Neural crest cell (in vitro differentiated cells): ENCODE measurements around the gene ING3. TPM values are rescaled to one million over a fixed set of nuclear protein-coding genes. Genes with fewer than 3 reads are reported as not detected.

Experiments used
- DNase-seq: peaks from one replicate; pipeline ENCODE4 v3.0.0; 2021; ENCODE audit warnings: low read depth, mixed read lengths, low spot score
- H3K27ac Mint-ChIP-seq: one replicate; pipeline ENCODE4 v1.8.0; 2021; ENCODE audit warnings: mild to moderate bottlenecking, mixed read lengths; ENCODE audit not compliant: unreplicated experiment
- H3K27me3 Mint-ChIP-seq: 2 replicates; pipeline ENCODE4 v1.8.0; 2021; ENCODE audit warnings: low read depth, mild to moderate bottlenecking, mixed read lengths
- H3K36me3 Mint-ChIP-seq: 2 replicates; pipeline ENCODE4 v1.8.0; 2021; ENCODE audit warnings: low read depth, mild to moderate bottlenecking, mixed read lengths
- H3K4me1 Mint-ChIP-seq: 2 replicates; pipeline ENCODE4 v1.8.0; 2021; ENCODE audit warnings: mixed read lengths
- H3K4me3 Mint-ChIP-seq: one replicate; pipeline ENCODE4 v1.8.0; 2021; ENCODE audit warnings: mild to moderate bottlenecking, mixed read lengths
- H3K9me3 Mint-ChIP-seq: 2 replicates; pipeline ENCODE4 v1.8.0; 2021; ENCODE audit warnings: mixed read lengths
- total RNA-seq: library from RNA; stranded (reverse); gene quantifications from 2 replicates; pipeline ENCODE4 v1.2.1, GENCODE V29; 2021
- TF ChIP-seq, protein P1 (sequence below): fragments of 200-600 bp; sonication (generic); conservative IDR thresholded peaks from 2 replicates; pipeline ENCODE4 v1.5.0; 2021; ENCODE audit warnings: antibody characterized with exemption, mild to moderate bottlenecking

Gene ING3
- total RNA-seq, 1 donor from 2014 or later, result 26.9 TPM

DNA sequence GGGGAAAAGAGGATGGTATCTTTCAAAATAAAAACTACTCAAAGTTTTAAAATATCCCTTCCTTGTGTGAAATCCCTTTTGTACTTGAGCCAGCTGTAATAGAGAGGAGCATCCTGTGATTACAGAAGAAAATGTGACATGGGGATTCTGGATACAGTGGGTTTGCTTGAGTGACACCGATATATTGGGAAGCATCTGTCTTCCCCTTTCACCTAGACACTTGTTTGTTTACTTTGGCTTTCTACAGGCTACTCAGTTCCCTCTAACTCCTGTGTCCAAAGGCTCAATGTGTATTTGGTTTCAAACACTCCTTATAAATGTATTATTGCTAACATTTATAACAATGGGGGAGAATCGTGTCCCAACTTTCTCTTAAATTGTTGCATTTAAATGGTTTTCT is 62.3 kb downstream of the ING3 start:
- Mint-ChIP-seq H3K27me3 (no peaks in the 10 kb centered on the region), H3K36me3 (no peaks in the 10 kb centered on the region), H3K27ac (no peak overlapping the region), H3K9me3 (no peaks in the 10 kb centered on the region), H3K4me1 (peaks cover 4% of the 10 kb centered on the region), H3K4me3 (no peak overlapping the region)
- TF ChIP-seq, protein P1, sequence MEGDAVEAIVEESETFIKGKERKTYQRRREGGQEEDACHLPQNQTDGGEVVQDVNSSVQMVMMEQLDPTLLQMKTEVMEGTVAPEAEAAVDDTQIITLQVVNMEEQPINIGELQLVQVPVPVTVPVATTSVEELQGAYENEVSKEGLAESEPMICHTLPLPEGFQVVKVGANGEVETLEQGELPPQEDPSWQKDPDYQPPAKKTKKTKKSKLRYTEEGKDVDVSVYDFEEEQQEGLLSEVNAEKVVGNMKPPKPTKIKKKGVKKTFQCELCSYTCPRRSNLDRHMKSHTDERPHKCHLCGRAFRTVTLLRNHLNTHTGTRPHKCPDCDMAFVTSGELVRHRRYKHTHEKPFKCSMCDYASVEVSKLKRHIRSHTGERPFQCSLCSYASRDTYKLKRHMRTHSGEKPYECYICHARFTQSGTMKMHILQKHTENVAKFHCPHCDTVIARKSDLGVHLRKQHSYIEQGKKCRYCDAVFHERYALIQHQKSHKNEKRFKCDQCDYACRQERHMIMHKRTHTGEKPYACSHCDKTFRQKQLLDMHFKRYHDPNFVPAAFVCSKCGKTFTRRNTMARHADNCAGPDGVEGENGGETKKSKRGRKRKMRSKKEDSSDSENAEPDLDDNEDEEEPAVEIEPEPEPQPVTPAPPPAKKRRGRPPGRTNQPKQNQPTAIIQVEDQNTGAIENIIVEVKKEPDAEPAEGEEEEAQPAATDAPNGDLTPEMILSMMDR, result no peak
- no peak for DNase-seq

DNA sequence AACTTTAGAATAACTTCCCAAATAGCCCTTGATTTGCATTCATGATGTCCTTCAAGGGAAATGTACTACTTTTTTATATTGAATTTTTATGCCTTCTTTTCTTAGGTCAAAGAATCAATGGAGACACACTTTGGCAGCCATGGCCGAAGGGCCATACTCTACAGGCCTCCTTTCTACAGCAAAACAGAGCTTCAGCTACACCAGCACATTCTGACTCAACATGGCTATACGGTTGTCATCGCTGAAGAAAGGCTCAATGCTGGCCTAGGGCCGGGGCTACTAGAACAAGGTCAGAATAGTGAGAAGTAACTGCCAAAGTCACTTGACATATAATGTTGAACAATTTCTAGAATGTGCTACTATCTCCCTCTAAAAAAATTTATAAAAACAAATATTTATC is 65.0 kb downstream of the ING3 start:
- DNase-seq, result no peak
- Mint-ChIP-seq H3K36me3 (no peaks in the 10 kb centered on the region), H3K27me3 (no peaks in the 10 kb centered on the region), H3K9me3 (no peaks in the 10 kb centered on the region), H3K4me1 (peaks cover 4% of the 10 kb centered on the region), H3K27ac (no peak overlapping the region), H3K4me3 (no peak overlapping the region)
- TF ChIP-seq, protein P1, result no peak

DNA sequence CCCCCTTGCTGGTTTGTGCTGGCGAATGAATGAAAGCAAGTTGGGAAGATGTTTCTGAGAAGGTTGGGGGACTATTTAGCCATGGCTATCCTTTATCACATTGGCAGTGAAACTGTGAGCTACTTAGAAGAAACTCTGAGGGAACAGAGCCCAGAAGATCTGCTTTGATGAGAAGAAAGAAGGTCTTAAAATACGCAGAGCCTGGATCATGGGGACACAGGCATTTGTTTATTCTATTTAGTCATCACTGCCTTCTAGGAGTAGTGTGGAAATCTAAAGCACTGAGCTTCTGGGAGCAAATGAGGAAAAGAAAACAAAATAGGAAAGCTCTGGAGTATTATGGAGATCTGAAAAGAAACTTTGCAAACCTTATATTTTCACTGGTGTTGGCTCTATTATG is 66.4 kb downstream of the ING3 start:
- DNase-seq, result no peak
- H3K27me3 Mint-ChIP-seq, result no peaks in the 10 kb centered on the region
- TF ChIP-seq, protein P1, result no peak
- no peak overlapping the region for H3K4me3 Mint-ChIP-seq
- no peak overlapping the region for H3K27ac Mint-ChIP-seq
- no peaks in the 10 kb centered on the region for H3K36me3 Mint-ChIP-seq
- peaks cover 4% of the 10 kb centered on the region for H3K4me1 Mint-ChIP-seq
- H3K9me3 Mint-ChIP-seq, result no peaks in the 10 kb centered on the region

DNA sequence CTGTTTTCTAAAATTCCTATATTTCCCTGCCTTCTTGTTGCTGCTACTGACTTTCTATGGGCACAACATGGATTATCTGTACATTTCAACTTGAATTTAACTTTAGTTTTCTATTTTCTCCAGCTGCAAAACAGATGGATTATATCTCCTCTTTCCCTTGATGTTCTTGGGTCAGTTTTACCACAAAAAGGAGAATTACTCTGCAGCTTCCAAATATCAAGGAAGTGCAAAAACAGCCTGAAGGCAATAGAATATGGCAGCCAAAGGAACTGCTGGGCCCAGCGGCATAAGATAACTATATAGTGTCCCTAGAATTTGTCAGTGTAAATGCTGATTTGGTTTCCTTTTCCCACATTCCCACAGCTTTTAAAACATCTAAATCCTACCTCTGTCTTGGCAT is 67.0 kb downstream of the ING3 start:
- H3K9me3 Mint-ChIP-seq, result no peaks in the 10 kb centered on the region
- H3K4me1 Mint-ChIP-seq, result peaks cover 8% of the 10 kb centered on the region
- H3K27me3 Mint-ChIP-seq, result no peaks in the 10 kb centered on the region
- H3K36me3 Mint-ChIP-seq, result no peaks in the 10 kb centered on the region
- TF ChIP-seq, protein P1, result no peak
- H3K27ac Mint-ChIP-seq, result no peak overlapping the region
- no peak for DNase-seq
- H3K4me3 Mint-ChIP-seq, result no peak overlapping the region

DNA sequence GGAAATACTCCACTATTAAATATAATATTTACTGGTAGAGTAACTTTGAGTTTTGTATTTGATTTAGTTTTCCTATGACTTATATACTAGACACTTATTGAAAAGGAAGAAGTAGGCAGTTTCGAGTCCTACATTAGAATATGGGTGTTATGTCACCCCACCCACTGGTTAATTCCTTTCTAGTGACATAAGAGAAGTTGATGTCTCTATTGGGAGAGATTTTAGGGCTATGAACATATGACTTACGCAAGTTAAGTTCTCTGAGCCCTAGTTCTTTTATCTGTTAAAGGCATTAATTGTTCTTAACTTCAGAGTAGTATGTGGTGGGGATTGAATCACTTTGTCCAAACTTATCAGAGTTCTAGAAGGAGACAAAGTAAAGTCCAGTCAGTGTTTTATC is 68.4 kb downstream of the ING3 start:
- H3K4me1 Mint-ChIP-seq, result peaks cover 20% of the 10 kb centered on the region
- no peak overlapping the region for H3K4me3 Mint-ChIP-seq
- no peaks in the 10 kb centered on the region for H3K27me3 Mint-ChIP-seq
- no peaks in the 10 kb centered on the region for H3K9me3 Mint-ChIP-seq
- DNase-seq, result no peak
- no peak overlapping the region for H3K27ac Mint-ChIP-seq
- TF ChIP-seq, protein P1, result no peak
- no peaks in the 10 kb centered on the region for H3K36me3 Mint-ChIP-seq
